SKM-1 (cell line): ENCODE measurements around the gene ALG2.
A peak's percentile ranks its signal among the peaks of the same experiment; 100 is the strongest.

Experiments
- DNase-seq: peaks from one replicate; lab custom pipeline; 2025; ENCODE audit not compliant: unreplicated experiment; lab: John Stamatoyannopoulos, UW

ALG2 gene

DNA sequence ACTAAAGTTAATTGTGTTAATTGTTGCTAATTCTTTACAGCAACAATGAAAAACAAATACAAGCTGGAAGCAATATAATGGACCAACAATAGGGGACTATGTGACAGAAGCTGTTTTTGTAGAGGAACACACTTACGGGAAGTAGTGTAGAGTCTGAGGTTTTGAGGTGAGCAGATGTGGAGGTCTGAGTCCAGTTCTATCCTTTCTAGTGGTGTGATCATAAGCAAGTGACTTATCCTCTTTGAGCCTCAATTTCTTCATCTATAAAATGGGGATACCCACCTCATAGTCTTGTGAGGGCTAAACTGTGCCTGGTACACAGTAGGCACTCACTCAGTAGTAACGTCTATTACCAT lies 28.3 kb downstream of the ALG2 start:
- no peak for DNase-seq

- DNase-seq = no peak
Measured at GRCh38 chr9:99192786-99193465, 28.8 kb downstream of the ALG2 start.

DNA sequence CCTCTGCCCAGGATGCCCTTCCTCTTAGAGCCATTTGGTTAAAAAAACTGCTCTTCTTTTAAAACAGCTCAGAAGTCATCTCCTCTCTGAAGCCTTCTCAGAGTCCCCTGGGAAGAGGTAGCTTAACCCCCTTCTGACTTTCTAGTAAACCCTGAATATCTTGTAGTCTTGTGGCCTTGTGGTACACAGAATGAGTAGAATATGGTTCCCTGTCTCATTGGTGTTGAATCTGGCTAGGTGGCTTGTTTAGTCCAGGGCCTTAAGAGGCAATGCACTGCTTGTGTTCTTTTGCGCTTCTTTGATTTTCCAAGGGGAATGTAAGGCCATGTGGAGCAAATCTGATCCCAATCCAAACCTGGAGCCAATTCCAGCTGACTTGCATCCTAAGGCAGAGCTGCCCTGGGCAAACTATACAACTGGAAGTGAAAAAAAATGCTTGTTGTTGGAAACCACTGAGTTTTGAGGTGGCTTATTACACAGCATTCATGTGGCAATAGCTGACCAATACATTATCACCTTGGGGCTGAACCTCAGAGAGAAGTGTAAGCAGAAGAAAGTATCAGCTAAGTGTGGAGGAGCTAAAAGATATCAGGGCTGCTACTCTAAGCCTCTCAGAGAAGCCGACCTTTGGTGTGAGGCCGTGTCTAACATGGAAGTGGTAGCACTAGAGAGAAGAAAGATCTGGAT lies 31.0 kb downstream of the ALG2 start:
- no peak for DNase-seq

DNA sequence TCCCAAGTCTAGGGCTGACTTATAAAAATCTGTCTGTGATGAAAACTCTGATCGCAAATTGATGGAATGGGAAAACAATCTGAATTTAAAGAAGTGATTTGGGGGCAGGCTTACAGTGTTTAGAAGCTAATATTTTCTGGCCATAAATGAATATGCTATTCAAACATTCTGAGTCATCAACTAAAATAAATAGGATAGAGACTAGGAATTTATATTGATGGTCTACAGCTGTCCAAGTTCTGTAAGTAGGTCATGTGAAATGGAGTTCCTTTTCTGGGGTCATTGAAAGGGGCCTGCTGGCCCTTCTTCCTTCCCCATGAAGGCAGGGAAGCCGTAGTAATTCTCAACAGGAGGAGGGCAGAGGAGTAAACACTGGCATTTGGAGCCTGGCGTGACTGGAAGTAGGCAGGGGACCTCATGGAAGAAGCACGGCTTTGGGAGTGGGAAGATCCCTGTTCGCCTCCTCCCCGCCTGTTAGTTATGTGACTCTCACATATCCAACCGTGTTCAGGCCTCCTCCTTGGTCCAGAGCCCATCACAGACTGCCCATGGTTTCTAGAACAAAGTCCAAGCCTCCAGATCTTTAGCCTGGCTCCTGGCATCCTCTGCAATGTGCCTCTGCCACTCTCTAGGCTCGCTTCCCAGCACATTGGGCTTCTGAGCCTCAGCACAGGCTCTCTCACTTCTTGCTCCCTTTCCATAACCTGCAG lies 31.7 kb downstream of the ALG2 start:
- DNase-seq = no peak

DNA sequence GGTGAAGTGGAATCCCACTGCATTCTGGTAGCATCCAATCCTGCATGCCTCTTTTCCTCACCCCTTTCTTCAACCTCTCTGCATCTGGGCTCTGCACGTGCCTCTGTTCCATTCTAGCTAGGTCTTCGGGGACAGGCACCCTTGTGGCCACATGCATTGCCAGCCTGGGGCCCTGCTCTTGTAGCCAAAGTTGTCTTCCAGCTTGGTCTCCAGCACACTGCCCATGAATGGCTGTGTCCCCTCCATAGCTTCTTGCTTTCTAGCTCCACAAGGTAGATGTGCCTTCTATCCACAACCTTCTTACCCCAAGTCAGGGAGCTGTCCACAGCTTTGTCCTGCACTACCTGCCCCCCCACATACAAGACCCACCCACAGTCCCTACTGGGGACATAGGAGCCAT lies 32.6 kb downstream of the ALG2 start:
- no peak for DNase-seq

GRCh38 chr9:99187311-99187710 lies 34.4 kb downstream of the ALG2 start:
- DNase-seq = no peak

DNA sequence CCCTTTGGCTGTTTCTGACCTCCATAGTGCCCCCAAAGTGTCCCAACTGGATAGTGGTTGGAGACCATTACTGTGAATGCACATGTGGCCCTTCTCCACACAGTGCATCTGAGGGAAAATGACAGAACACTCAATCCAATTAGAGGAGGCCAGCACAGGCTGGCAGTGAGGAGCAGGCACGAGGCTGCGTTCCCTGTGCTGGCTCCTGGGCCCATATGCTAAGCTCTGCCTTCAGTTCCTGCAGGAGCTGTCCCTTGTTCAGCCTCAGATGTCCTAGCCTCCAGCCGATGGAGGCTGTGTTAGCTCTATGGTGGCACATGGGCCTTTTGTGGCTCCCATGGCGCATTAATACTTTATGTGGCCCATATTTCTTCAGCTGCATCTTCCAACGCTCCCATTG lies 35.8 kb downstream of the ALG2 start:
- DNase-seq = no peak

GRCh38 chr9:99185348-99185632 lies 36.5 kb downstream of the ALG2 start:
- no peak for DNase-seq

DNA sequence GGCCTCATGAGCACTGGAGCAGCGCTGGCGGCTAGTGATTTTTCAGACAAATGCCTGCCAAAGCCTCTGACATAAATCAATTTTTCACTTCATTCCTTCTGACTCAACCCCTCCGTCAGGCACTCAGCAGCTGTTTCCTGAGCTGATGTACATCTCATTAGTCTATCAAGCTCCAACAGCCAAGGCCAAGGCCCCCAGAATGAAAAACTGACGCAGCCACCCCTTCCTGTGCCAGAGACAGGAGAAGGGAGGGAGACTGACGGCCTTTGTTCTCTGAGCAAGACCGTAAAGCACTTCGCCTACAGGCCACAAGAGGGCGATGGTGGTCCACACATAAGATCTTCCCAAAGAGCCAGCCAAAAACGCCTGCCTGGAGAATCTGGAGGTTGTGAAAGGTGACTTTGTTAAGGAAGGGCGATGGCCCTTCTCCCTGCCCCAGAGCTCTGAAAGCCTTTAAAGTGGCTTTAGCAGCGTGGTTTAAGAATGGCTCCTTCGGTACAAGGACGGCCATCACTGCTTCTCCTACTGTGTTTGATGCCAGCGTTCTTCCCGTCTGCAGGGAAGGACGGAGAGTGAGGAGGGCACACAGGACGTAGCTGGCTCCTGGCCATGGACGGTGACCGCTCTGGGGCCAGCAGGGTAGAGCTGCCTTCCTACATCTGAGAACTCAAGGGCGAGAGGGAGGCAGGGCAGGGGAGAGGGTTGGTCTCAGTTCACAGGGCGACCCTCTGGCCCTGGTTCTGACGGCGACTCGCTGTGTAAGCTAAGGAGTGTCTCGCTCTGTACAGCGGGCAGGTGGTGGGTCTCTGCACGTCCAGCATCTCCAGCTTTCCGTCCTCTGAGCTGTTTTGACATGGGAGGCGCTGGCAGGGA lies 37.0 kb downstream of the ALG2 start:
- peak; percentile 29 for DNase-seq

DNA sequence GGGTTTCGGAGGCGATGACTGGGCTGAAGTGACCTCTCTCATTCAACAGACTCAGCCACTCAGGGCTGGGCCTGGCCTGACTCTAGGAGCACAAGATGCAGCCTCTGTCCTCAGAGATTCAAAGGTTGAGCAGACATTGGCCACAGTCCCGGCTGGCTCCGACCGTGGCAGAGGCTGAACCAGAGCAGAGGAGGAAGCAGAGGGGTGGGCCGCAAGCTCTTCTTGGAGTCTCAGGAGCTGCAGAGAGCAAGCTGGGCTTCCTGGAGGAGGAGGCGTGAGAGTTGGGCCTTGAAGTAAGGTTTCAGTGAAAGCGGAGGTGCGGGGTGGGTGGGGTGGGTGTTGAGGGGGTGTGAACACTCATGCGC lies 37.6 kb downstream of the ALG2 start:
- DNase-seq = no peak

DNA sequence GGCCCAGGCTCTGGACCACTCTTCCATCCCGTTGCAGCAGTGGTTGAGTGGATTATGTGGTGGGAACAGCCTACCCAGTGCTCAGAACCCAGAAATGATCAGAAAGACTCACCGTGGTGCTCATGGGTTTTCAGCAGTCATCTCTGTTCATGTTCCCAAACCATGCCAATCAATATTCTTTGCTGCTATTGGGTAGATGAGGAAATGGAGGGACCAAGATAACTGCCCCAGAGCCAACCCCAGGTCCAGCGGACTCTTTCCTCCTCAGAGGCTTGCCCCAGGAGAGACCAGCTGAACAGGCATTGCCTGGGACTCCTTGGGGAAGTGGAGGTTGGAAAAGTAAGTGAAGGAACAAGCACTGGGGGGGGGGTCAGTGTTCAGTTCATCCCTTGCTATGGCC lies 38.1 kb downstream of the ALG2 start:
- DNase-seq = no peak

- no peak for DNase-seq
Measured at GRCh38 chr9:99182356-99182755, 39.4 kb downstream of the ALG2 start.

- no peak for DNase-seq
Measured at GRCh38 chr9:99181621-99182020, 40.1 kb downstream of the ALG2 start.

DNA sequence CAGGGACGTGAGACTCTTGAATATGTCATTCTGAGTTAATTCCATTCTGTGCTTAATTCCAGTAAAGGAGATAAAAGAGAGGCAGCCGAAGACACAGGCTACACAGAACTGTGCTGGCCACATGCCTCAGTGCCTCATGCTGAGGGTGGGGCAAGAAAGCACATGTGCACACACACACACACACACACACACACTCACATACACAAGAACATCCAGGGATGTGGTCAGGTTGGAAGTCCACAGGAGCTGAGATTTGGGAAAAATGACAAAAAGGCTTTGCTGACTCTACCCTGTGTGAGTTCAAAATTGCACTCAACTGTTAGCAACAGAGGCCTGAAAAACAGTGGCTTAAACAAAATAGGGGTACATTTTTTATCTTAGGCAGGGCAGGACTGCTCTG lies 40.5 kb downstream of the ALG2 start:
- DNase-seq = no peak

- no peak for DNase-seq
Measured at GRCh38 chr9:99180662-99181061, 41.1 kb downstream of the ALG2 start.

DNA sequence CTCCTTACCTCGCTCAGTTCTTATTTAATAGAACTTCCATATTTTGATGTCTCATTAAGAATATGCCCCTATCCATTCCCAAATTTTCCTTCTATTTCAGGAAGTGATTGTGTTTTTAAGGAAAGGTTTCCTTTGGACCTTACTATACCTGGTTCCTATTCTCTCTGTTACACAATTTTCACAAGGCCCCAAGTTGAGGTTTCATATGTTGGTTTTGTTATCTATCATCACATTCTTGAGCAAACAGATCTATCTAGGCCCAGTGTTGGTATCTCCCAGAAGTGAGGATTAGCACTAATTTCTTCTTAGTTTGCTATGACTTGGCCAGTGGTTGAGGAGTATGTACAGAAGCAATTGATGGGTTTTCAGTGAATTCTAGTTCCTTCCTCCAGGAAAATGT lies 41.5 kb downstream of the ALG2 start:
- DNase-seq = no peak

- no peak for DNase-seq
Measured at GRCh38 chr9:99178912-99179872, 42.5 kb downstream of the ALG2 start.

DNA sequence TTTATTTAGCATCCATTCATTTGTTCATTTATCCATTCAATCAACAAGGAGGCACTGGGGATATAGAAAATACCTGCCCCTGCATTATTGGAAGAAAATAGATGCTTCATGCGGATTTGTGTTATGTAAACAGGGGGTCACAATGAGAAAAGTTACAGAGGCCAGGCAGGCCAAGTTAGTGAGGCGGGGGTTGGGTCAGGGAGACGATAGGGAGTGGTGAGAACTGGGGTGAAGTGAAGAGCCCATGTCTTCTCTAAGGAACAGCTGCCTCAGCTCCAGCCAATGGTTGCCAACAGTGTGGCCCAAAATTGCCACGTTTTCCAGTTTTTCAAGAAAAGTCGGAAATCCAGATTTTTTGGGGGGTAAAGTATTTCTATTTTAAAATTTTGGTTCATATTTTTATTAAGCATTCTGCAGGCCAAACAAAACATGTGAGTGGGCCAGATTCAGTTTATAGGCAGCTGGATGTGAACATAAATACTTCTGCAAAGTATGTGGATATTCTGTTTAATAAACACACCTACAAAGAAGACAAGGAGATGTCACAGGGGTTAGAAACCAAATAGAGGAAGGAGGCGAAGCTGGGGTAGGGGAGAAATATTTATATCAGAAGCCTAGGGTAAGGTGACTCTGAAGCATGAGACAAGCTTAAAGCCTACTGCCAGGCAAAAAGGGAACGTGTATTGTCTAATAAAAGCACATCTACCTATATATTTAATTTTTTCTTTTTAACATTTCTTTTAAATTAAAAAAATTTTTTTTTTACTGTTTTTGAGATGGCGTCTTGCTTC lies 44.0 kb downstream of the ALG2 start:
- no peak for DNase-seq

GRCh38 chr9:99176527-99177013 lies 45.2 kb downstream of the ALG2 start:
- DNase-seq = no peak
